RWPE2 (cell line): ENCODE data around the gene OR8G5.

ENCODE experiments used
- ATAC-seq: fragments of 200-7000 bp; cut with Tn5 transposase; 3 replicates; pipeline ENCODE4 v1.9.1; 2021; ENCODE audit warnings: low read depth
- DNase-seq: peaks from one replicate; pipeline ENCODE4 v3.0.0-alpha.2; 2020; ENCODE audit warnings: low spot score
- H3K27ac ChIP-seq: fragments of 450-650 bp; 2 replicates; pipeline ENCODE4 v1.5.1; 2017; ENCODE audit warnings: mild to moderate bottlenecking; ENCODE audit not compliant: poor library complexity, severe bottlenecking
- H3K27me3 ChIP-seq: fragments of 250-450 bp; sonication (Bioruptor Pico); 2 replicates; pipeline ENCODE4 v1.5.1; 2021; ENCODE audit warnings: mild to moderate bottlenecking, moderate library complexity; ENCODE audit not compliant: insufficient read depth, poor library complexity, severe bottlenecking
- H3K36me3 ChIP-seq: fragments of 250-450 bp; sonication (Bioruptor Pico); 2 replicates; pipeline ENCODE4 v1.5.1; 2020; ENCODE audit warnings: low read depth, mild to moderate bottlenecking, moderate library complexity
- H3K4me1 ChIP-seq: fragments of 250-450 bp; sonication (Bioruptor Pico); 2 replicates; pipeline ENCODE4 v1.5.1; 2021; ENCODE audit warnings: mild to moderate bottlenecking, moderate library complexity; ENCODE audit not compliant: insufficient read depth, poor library complexity, severe bottlenecking
- H3K4me3 ChIP-seq: fragments of 250-450 bp; sonication (Bioruptor Pico); 2 replicates; pipeline ENCODE4 v1.5.1; 2021; ENCODE audit warnings: mild to moderate bottlenecking, moderate library complexity; ENCODE audit not compliant: severe bottlenecking
- H3K9me3 ChIP-seq: fragments of 250-450 bp; sonication (Bioruptor Pico); 2 replicates; pipeline ENCODE4 v1.5.1; 2021; ENCODE audit warnings: mild to moderate bottlenecking, moderate library complexity; ENCODE audit not compliant: severe bottlenecking
- CTCF ChIP-seq: fragments of 450-650 bp; IDR thresholded peaks from one replicate; pipeline ENCODE4 v1.5.1; 2017; ENCODE audit warnings: mild to moderate bottlenecking, moderate library complexity; ENCODE audit not compliant: poor library complexity, severe bottlenecking

Gene OR8G5

DNA sequence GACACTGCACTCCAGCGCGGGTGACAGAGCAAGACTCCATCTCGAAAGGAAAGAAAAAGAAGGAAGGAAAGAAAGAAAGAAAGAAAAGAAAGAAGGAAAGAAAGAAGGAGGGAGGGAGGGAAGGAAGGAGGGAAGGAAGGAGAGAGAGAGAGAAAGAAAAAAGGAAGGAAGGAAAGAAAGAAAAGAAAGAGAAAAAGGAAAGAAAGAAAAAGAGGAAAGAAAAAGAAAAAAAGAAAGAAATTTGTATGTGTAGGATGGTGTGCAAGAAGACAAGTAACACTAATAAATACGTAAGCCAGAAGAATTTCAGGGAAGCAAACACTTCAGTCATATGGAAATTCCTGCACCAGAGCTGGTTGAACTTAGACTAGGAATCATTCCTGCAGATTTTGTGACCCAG lies 57.0 kb downstream of the OR8G5 start:
- TF ChIP-seq CTCF, result no peak
- Histone ChIP-seq H3K4me3 (no peak overlapping the region), H3K36me3 (no peaks in the 10 kb centered on the region), H3K4me1 (no peaks in the 10 kb centered on the region), H3K27ac (no peak overlapping the region), H3K9me3 (no peaks in the 10 kb centered on the region), H3K27me3 (peaks cover 8% of the 10 kb centered on the region)
- ATAC-seq (no peak), DNase-seq (no peak)

DNA sequence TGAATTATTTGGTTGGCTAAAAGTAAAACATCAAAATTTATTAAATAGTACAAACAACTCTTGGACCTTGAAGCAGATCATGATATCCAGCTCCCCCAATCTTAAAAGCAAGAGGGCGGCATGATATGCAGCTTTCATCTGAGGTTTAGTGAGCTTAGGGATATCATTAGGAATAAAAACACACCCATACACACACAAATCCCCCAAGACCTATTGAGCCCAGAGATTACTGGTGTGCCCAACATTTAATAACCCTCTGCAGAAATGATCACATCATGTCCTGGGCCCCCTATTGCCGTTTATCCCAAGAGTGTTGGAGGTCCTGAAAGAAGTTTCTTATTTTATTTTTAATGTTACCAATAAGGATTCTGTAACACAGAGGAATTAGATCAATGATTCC lies 57.7 kb downstream of the OR8G5 start, which contains the start of gene OR8D1:
TSS of gene OR8D1 (minus strand) at position 101 of the 400 bp plus-strand sequence. CDS start 3,183 bp downstream, outside the sequence.
- no peak for DNase-seq
- Histone ChIP-seq H3K27me3 (peaks cover 7% of the 10 kb centered on the region), H3K36me3 (no peaks in the 10 kb centered on the region), H3K27ac (no peak within 1 kb of the TSS), H3K4me3 (no peak within 1 kb of the TSS), H3K4me1 (no peaks in the 10 kb centered on the region), H3K9me3 (no peaks in the 10 kb centered on the region)
- ATAC-seq, result no peak
- no peak for TF ChIP-seq CTCF

- H3K4me3 ChIP-seq, result no peak overlapping the region
- peaks cover 12% of the 10 kb centered on the region for H3K27me3 ChIP-seq
- no peaks in the 10 kb centered on the region for H3K36me3 ChIP-seq
- no peaks in the 10 kb centered on the region for H3K4me1 ChIP-seq
- no peak overlapping the region for H3K27ac ChIP-seq
- DNase-seq, result no peak
- no peaks in the 10 kb centered on the region for H3K9me3 ChIP-seq
- peak; percentile 58; the same call in 2 of the 3 replicates for ATAC-seq
- no peak for TF ChIP-seq CTCF
These were observed 58.9 kb downstream of the OR8G5 start for GRCh38 chr11:124315052-124315451.
